Large intestine (tissue), 3 donors: ENCODE results near the gene CLASP1. TPM values are rescaled to one million over a fixed set of nuclear protein-coding genes. Genes with fewer than 3 reads are reported as not detected.
"Not testable (repeated sequence)": the region's sequence is repeated elsewhere in the genome, so short reads cannot be mapped to it uniquely, and the experiment has no call there.

ENCODE experiments used
- DNase-seq, 2 donors: peaks; one replicate each; pipeline versions ENCODE4 v3.0.0 to v3.0.0-alpha.2; 2013
- H3K27ac ChIP-seq: one replicate; pipeline ENCODE4 v1.5.1; 2013; ENCODE audit warnings: low read length
- H3K27me3 ChIP-seq: 2 replicates; pipeline ENCODE4 v1.6.1; 2013; ENCODE audit warnings: low read length; ENCODE audit not compliant: control insufficient read depth, insufficient read depth
- H3K36me3 ChIP-seq: 2 replicates; pipeline ENCODE4 v1.6.1; 2013; ENCODE audit warnings: low read length; ENCODE audit not compliant: control insufficient read depth, insufficient read depth
- H3K4me1 ChIP-seq: one replicate; pipeline ENCODE4 v1.6.1; 2013; ENCODE audit warnings: low read length; ENCODE audit not compliant: control insufficient read depth, insufficient read depth
- H3K4me3 ChIP-seq: one replicate; pipeline ENCODE4 v1.5.1; 2013; ENCODE audit warnings: low read length
- H3K9me3 ChIP-seq: one replicate; pipeline ENCODE4 v1.6.1; 2013; ENCODE audit warnings: mild to moderate bottlenecking, low read depth, low read length, moderate library complexity; ENCODE audit not compliant: control insufficient read depth
- WGBS: methylation state at CpG from one replicate; pipeline ENCODE4 v1.1.5; 2013; ENCODE audit warnings: low lambda C conversion rate; ENCODE audit not compliant: insufficient coverage; 5-methylcytosine and 5-hydroxymethylcytosine counted together
- polyA plus RNA-seq: library from polyadenylated mRNA; unstranded; fragments of 120-200 nt; gene quantifications from one replicate; pipeline ENCODE4 v1.2.1, GENCODE V29; 2013

Gene CLASP1
- polyA plus RNA-seq, 1 donor: 31.8 TPM

- no peak for DNase-seq
- H3K36me3 ChIP-seq: no peaks in the 10 kb centered on the region
- H3K9me3 ChIP-seq: no peaks in the 10 kb centered on the region
- H3K27ac ChIP-seq: no peak overlapping the region
- no peaks in the 10 kb centered on the region for H3K4me1 ChIP-seq
- no peaks in the 10 kb centered on the region for H3K27me3 ChIP-seq
- H3K4me3 ChIP-seq: no peak overlapping the region
- WGBS: no CpG with 5 or more reads among the region's 3 CpGs
Observed at GRCh38 chr2:121663434-121663833, 14.2 kb upstream of the CLASP1 start.

DNA sequence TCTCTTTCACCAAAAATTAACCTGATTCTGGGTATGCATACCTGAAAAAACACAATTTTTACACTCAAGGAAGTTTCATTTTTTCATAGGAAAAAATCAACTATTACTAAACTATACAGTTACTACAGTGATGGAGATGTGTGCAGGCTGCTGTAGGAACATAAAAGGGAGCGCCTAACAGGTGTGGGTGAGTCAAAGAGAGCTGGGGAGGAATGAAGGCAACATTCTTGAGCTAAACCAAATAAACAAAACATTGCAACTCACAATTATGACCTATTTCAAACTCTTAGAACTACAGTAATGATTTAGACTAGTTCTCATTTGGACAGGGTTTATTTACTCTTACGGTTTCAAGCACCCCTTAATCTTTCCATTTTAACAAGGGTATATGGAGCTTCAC is 13.4 kb upstream of the CLASP1 start:
- Histone ChIP-seq H3K27me3 (no peaks in the 10 kb centered on the region), H3K9me3 (no peaks in the 10 kb centered on the region), H3K36me3 (no peaks in the 10 kb centered on the region), H3K27ac (no peak overlapping the region), H3K4me3 (no peak overlapping the region), H3K4me1 (no peaks in the 10 kb centered on the region)
- WGBS: 93% methylated on average over 2 of the region's 2 CpGs
- no peak for DNase-seq

DNA sequence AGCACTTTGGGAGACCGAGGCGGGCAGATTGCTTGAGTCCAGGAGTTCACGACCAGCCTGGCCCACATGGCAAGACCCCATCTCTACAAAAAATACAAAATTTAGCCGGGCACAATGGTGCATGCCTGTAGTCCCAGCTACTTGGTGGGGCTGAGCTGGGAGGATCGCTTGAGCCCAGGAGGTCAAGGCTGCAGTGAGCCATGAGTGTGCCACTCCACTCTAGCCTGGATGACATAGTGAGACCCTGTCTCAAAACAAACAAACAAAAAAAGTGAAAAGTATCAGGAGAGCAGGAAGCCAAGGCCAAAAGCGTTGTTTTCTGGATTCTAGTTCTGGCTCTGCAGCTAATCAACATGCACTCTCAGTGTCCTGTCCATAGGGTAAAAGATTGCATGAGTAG is 10.7 kb upstream of the CLASP1 start:
- no peaks in the 10 kb centered on the region for H3K9me3 ChIP-seq
- H3K4me3 ChIP-seq: no peak overlapping the region
- DNase-seq: no peak
- H3K27me3 ChIP-seq: no peaks in the 10 kb centered on the region
- H3K4me1 ChIP-seq: no peaks in the 10 kb centered on the region
- WGBS: 100% methylated on average over 1 of the region's 6 CpGs
- H3K36me3 ChIP-seq: no peaks in the 10 kb centered on the region
- no peak overlapping the region for H3K27ac ChIP-seq

- DNase-seq, H3K4me3 ChIP-seq, H3K27ac ChIP-seq, H3K27me3 ChIP-seq, H3K9me3 ChIP-seq, H3K36me3 ChIP-seq, H3K4me1 ChIP-seq: not testable (repeated sequence)
- WGBS: no CpG with 5 or more reads among the region's 1 CpG
Observed at GRCh38 chr2:121658393-121658792, 9.1 kb upstream of the CLASP1 start.

DNA sequence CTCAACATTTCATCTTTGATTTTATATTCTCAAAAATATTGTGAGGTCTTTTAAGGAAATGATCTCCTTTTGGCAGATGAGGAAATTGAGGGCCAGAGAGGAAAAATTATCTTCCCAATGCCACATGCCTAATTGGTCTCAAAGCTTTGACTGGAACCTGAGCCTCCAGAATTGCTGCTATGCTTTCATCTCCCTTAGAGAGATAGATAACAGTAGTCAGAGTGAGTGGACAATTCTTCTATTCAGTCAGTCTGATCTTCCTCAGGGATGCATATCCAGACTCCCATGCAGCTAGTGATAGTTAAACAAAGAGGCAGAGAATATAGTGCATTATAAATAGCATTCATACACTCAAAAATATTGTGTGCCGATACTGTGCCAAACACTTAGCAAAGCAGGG is 3.8 kb upstream of the CLASP1 start:
- no peak for DNase-seq
- no peaks in the 10 kb centered on the region for H3K4me1 ChIP-seq
- WGBS: 100% methylated on average over 1 of the region's 1 CpG
- no peaks in the 10 kb centered on the region for H3K27me3 ChIP-seq
- H3K36me3 ChIP-seq: no peaks in the 10 kb centered on the region
- H3K9me3 ChIP-seq: no peaks in the 10 kb centered on the region
- H3K27ac ChIP-seq: no peak overlapping the region
- H3K4me3 ChIP-seq: no peak overlapping the region

- Histone ChIP-seq H3K27me3 (no peaks in the 10 kb centered on the region), H3K36me3 (no peaks in the 10 kb centered on the region), H3K4me3 (peak overlapping the region; percentile 99), H3K27ac (peak overlapping the region; percentile 96), H3K9me3 (no peaks in the 10 kb centered on the region), H3K4me1 (peaks cover 6% of the 10 kb centered on the region)
- peak; percentile 2 to 35 for DNase-seq
- WGBS: no CpG with 5 or more reads among the region's 23 CpGs
Observed at GRCh38 chr2:121650315-121650930, 1.2 kb upstream of the CLASP1 start.

- no CpG with 5 or more reads among the region's 45 CpGs for WGBS
- peak overlapping the region; percentile 99 for H3K4me3 ChIP-seq
- H3K9me3 ChIP-seq: no peaks in the 10 kb centered on the region
- H3K36me3 ChIP-seq: no peaks in the 10 kb centered on the region
- H3K4me1 ChIP-seq: peaks cover 6% of the 10 kb centered on the region
- H3K27me3 ChIP-seq: no peaks in the 10 kb centered on the region
- peak overlapping the region; percentile 96 for H3K27ac ChIP-seq
- peak; percentile 99 for DNase-seq
Observed at GRCh38 chr2:121649596-121650314, 493 bp upstream of the CLASP1 start.

DNA sequence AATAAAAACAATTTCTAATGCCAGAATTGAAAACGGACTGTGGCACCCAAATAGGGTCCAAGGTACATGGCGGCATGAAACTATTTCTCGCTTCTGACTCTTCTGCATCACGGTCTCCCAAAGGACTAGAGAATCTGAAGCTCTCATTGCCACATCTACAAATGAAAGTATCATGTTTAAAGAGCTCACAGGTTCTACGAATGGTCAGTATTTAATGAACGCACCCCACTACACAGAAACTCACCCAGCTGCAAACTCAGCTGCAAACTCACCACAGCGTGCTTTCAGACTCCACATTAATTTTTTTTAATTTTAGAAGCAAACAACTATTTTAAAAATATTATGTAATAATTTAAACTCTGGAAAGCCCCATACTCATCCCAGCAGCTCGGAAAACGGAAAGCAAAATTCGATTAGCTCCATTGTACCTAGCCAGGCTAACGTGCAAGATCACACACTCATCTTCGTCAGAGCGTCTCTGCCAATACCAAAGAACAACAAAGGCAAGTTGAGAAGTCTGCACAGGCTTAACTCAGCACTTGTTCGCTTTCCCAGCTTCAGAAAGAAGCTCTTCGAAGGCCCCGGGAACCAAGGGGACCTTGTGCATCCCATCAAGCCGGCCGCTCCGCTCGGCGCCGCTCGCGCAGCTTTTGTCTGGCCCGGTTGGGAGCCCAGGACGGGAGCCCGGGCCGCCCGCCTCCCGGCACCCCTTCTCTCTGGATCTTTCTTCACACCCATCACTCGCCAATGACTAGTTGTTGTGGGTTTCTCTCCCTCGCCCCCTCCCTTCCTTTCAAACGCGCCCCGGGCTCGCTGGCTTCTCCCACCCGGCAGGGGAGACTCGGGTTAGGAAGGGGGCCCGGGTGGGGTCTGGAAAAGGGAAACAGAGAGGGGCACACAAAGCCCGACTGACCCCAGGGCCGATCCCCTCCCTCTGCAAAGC is 785 bp downstream of the CLASP1 start:
- WGBS: 0% methylated on average over 2 of the region's 41 CpGs
- H3K4me1 ChIP-seq: peaks cover 6% of the 10 kb centered on the region
- peak; percentile 14 to 48 for DNase-seq
- H3K27ac ChIP-seq: peak overlapping the region; percentile 96
- no peaks in the 10 kb centered on the region for H3K36me3 ChIP-seq
- H3K4me3 ChIP-seq: peak overlapping the region; percentile 99
- no peaks in the 10 kb centered on the region for H3K9me3 ChIP-seq
- no peaks in the 10 kb centered on the region for H3K27me3 ChIP-seq

- Histone ChIP-seq H3K9me3 (no peaks in the 10 kb centered on the region), H3K36me3 (no peaks in the 10 kb centered on the region), H3K27me3 (no peaks in the 10 kb centered on the region), H3K4me1 (peaks cover 6% of the 10 kb centered on the region), H3K27ac (peak overlapping the region; percentile 96), H3K4me3 (no peak overlapping the region)
- WGBS: no CpG with 5 or more reads among the region's 1 CpG
- DNase-seq: no peak
Observed at GRCh38 chr2:121647396-121647795, 1.9 kb downstream of the CLASP1 start.

DNA sequence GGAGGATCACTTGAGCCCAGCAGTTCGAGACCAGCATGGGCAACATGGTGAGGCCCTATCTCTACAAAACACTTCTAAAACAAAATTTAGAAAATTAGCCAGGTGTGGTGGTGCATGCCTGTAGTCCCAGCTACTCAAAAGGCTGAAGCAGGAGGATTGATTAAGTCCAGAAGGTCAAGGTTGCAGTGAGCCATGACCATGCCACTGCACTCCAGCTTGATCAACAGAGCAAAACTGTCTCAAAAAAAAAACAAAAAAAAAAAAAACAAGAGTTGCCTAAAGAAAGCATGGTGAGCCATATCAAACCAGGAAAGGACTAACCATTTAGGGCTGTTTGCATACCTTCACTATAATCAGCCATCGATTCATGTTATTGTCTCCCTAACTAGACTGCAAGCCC is 4.5 kb downstream of the CLASP1 start:
- no CpG with 5 or more reads among the region's 2 CpGs for WGBS
- Histone ChIP-seq H3K4me1 (peaks cover 6% of the 10 kb centered on the region), H3K9me3 (no peaks in the 10 kb centered on the region), H3K36me3 (no peaks in the 10 kb centered on the region), H3K4me3 (no peak overlapping the region), H3K27me3 (no peaks in the 10 kb centered on the region), H3K27ac (no peak overlapping the region)
- DNase-seq: no peak
